AG09319 (cell line): ENCODE results near the gene TMEM214.

Experiments
- DNase-seq: peaks from one replicate; pipeline ENCODE4 v3.0.0-alpha.2; 2010; ENCODE audit warnings: low read depth; ENCODE audit errors: extremely low read depth
- TF ChIP-seq, protein P1 (sequence below): IDR thresholded peaks from 2 replicates; pipeline ENCODE4 v1.5.1; 2011; ENCODE audit warnings: low read depth, mild to moderate bottlenecking, inconsistent platforms, low read length, moderate library complexity

TMEM214 gene

DNA sequence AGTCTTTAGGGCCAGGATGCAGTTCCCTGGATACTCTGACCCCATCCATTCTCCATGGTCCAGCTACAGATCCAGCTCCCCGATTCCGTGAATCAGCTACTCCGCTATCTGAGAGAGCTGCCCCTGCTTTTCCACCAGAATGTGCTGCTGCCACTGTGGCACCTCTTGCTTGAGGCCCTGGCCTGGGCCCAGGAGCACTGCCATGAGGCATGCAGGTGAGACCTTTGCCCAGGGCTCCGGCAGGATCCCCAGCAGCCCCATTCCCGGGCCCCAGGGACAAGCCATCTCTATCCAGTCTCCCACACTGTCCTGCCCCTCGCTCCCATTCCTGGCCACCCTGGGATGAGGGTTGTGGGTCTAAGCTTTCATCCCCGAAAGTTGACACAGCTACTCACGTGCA lies 7.5 kb downstream of the TMEM214 start:
- no peak for DNase-seq
- TF ChIP-seq, protein P1, sequence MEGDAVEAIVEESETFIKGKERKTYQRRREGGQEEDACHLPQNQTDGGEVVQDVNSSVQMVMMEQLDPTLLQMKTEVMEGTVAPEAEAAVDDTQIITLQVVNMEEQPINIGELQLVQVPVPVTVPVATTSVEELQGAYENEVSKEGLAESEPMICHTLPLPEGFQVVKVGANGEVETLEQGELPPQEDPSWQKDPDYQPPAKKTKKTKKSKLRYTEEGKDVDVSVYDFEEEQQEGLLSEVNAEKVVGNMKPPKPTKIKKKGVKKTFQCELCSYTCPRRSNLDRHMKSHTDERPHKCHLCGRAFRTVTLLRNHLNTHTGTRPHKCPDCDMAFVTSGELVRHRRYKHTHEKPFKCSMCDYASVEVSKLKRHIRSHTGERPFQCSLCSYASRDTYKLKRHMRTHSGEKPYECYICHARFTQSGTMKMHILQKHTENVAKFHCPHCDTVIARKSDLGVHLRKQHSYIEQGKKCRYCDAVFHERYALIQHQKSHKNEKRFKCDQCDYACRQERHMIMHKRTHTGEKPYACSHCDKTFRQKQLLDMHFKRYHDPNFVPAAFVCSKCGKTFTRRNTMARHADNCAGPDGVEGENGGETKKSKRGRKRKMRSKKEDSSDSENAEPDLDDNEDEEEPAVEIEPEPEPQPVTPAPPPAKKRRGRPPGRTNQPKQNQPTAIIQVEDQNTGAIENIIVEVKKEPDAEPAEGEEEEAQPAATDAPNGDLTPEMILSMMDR, result no peak

DNA sequence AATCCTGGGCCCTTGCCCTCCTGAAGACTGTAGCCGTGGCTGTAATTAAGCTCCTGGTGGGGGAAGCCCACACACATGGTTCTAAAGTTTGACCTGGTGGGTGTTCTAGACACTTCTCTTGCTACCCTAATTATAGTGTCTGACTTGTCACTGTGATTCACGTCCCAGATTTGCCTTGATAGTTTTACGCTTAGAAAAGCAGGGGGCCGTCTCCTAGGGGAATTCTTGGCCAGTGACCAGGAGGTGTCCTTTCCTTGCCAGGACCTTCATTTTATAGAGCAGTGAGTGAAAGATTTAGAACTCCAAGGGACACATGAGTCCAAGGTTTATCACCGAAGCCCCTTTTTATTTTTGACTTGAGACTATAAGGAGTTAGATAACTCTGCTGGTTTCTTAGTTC lies 9.0 kb downstream of the TMEM214 start:
- TF ChIP-seq, protein P1, result no peak
- no peak for DNase-seq

DNA sequence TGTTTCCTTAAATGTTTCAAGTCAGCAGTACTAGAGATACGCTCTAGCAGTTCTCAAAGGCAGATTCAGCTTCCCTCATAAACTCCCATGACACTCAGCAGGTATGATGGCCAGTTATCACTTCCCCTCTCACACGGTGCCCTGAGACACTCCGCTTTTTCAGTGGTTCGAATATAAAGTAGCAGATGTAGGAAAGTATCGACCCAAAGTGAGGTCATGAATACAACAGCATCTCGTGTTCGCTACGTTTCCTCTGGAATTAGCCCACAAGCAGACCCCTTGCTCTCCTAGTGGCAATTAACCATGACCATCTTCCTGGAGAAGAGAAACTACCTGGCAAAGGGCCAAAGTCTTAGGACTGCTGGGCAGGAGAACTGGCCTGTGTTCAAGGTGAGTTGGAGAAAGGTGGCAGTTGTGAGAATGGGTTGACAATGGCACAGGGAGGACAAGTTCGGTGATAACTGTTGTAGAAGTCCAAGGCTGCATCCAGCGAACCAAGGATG lies 9.4 kb downstream of the TMEM214 start:
- DNase-seq, result no peak
- TF ChIP-seq, protein P1, result no peak

DNA sequence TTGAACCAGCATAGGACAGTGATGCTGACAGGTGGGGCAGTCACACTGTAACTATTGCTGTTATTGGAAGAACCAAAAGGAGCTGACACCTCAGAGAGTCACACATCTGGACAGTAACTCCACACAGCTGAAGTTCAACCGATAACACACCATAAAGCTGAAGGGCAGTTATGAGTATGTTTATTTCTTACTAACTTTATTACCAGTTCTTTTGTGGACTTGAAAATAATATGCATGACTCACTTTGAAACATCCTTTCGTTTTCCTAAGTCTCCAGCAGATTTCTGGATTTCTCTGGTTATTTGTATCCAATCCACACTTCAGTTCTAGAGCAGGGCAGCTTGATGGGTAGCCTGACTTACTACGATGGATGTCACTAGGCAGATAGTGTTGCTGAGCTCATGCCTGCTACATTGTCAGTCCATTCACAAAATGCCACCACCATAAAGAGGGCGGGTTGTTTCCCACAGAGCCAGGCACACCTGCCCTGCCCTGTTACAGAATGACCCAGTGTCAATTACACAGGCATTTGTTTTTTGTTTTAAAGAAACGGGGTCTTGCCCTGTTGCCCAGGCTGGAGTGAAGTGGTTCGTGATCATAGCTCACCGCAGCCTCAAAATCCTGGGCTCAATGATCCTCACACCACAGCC lies 10.3 kb downstream of the TMEM214 start:
- TF ChIP-seq, protein P1, result no peak

DNA sequence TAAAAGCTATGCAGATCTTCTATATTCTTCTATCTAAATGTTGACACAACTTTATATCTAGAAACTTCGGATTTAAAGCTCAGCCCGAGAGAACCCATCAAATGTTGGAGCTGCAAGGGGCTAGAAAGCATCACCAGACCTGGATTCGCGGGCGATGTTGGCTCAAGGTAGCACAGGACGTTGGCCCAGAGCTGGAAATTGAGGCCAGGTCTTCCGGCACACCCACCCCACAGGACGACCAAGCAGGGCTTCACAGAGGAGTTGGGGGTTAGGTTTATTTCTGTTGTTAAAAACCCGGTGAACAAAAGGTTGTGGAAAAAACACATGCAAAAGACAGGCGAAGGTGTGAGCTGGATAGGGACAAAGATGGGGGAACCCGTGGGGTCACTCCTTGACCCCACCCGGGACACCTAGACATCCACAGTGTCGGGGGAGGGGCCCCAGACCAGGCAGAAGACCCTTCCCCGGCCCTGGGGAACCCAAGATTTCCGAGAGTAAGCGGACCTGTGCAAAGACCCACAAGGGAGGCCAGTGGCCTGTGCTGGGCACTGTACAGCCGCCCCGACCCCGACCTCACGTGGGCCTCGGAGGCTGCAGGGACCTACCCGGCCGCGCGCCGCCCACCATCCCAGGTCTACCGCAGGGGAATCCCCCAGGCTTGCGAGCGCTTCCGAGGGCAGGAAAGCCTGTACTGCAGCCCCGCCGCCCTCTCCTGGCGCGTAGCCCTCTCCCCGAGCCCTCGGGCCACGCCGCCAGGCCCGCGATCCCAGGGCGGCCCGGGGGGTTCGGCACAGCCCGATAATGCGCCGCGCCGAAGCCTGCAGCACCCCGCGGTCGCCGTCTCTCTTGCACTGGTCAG lies 16.9 kb downstream of the TMEM214 start:
- DNase-seq, result no peak
- TF ChIP-seq, protein P1, result no peak

More for the DNA sequence above, 10.3 kb downstream of the TMEM214 start:
- no peak for DNase-seq

DNA sequence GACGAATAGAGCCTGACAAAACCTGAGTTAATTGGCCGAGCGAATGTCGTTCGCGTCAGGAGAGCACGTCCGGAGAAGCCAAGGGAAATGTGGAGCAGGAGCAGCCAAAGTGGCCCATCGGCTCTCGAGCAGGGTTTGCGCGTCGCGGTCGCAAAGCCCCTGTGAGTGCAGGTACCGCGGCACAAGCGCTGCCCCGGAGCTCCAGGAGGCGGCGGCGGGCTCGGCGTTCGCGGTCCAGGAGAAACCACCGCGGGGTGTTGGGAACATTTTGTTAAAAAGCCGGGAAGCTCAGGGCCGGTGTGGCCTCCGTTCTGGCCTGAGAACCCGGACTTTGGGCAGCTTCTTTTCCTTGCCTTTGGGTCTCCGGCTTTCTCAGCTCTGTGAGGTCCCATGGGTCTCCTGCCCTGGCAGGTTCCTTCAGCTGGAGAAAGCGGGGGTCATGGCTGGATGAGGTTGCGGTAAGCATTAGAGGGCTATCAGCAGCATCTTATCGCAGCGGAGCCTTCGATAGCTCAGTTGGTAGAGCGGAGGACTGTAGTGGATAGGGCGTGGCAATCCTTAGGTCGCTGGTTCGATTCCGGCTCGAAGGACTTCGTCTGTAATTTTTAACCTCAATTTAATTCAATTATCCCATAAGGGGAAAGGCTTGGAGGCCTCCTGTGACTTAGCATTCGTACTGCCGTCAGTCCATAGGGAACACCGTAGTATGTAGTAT lies 17.7 kb downstream of the TMEM214 start:
- TF ChIP-seq, protein P1, result peak; percentile 44
- DNase-seq, result peak; percentile 93
